ENCODE results near the gene SLC41A3.
"Not testable (repeated sequence)": the region's sequence is repeated elsewhere in the genome, so short reads cannot be mapped to it uniquely, and the experiment has no call there.

Gene SLC41A3

DNA sequence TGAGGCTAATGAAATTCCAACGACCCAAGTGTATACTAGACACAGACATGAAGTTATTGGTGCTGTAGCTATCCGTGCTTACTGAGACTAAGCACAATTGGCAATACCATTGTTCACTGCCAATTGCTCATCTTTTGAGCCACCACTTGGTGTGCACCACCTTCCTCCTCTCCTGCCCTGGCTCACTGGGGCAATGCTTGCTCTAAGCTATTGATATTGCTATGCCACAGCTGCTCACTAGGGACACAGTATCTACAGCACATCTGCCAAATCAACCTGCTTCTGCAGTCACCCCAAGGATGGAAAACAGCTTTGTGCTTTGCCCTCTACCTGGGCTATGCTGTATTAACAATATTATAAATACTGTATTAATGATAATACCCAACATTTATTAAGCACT, 99.0 kb downstream of the SLC41A3 start:
- DNase-seq = not testable (repeated sequence)

DNA sequence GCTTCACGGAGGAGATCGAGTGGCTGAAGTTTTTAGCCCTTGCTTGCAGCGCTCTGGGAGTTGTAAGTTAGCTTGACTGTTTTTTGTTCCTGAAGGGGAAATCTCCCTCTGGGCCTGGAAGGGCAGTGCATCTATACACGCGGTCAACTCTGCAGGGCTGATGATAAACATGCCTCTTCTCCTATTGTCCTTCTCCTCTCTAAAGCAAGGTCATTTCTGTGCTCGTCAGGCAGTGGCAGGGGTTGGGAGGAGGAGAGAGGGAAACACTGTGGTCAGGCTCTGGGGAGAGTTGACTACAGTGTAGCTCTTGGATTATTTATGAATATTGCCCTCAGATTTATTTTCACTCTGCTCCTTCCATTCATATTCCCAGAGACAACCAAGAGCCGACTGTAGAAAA, 106.8 kb downstream of the SLC41A3 start:
- DNase-seq = not testable (repeated sequence)

DNA sequence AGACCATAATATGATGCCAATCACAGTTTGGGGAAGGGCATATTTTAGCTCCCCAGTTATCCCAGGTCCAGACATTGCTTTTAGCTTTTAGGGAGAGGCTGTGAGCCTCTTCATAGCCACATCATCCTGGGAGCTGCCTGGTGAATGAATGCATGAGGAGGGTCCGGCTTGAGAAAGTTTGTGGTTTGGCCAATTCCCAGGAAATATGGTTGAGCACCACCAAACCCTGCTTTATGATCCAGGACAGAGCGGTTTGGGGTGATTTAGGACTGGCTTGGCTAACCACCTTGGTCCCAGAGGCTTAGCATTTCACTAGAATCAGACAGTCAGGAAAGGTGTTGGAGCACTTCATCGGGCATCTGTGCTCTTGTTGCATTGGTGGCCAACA, 107.9 kb downstream of the SLC41A3 start:
- DNase-seq = not testable (repeated sequence)

DNA sequence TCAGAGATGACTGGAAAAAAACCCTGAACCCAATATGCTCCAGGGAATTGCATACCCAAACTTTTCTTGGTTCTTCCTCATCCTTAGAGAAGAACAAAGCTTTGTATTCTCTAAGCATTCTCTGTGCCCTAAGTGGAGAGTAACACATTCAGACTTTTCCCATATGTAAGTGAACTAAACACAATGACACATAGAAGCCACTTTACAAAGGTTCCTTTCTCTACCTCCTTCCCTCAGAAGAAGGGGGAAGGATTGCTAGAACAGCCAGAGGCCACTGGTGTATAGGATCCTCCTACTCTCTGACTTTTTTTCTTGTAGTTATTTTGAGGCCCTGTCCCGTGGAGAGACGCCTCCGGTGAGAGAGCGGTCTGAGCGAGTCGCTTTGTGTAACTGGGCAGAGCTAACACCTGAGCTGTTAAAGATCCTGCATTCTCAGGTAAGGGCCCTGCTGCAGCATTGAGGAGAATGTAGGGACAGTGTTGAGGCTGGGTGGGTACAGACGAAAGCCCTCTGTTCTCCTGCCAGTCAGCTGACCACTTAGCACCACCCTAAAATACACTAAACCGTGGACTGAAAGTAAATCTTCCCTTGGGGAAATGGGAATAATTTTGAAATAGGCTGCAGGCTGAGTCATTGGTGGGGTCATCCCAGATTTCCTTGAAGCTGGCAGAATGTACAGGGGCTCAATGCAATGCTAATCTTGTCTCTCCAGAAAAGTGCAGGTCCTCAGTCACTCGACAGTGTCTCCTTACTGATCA, 108.5 kb downstream of the SLC41A3 start:
- DNase-seq = not testable (repeated sequence)

DNA sequence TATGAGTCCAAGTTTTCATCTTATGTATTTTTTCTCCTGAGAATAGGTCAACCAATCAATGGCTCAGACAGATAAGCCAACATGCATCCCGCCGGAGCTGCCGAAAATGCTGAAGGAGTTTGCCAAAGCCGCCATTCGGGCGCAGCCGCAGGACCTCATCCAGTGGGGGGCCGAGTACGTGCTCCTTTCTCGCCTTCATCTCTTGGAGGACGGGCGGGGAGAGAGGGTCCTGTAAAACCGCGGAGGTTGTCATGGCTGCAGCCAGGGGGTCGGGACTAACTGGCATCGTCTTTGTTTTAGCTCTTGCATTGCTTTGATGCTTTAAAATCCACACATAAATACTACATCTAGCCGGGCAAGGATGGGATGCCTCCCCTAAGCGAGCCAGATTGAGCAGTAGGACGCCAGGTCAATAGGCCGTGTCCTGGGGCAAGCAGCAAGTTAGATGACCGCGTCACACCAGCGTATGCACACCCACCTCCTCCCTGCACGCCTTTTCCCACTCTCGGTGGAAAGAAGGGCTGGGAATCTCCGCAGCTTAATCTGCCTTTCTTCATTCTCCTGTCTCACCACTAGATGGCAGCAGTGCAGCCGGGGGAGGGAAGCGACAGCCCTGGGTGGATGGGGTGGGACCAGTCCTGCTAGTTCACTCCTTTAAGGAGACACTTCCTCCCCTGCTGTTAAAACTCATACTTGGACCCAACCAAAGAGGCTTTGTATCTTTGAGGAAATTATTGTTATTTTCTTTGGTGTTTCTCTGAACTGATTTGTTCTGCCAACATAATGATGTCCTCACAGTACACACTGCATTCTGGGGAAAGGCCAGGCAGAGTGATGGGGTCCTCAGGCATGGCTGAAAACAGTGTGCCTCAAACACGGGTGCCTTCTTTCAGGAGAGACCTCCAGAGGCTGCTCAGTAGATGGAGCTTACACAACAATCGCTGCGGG, 111.7 kb downstream of the SLC41A3 start:
- peak; percentile 55 for DNase-seq

DNA sequence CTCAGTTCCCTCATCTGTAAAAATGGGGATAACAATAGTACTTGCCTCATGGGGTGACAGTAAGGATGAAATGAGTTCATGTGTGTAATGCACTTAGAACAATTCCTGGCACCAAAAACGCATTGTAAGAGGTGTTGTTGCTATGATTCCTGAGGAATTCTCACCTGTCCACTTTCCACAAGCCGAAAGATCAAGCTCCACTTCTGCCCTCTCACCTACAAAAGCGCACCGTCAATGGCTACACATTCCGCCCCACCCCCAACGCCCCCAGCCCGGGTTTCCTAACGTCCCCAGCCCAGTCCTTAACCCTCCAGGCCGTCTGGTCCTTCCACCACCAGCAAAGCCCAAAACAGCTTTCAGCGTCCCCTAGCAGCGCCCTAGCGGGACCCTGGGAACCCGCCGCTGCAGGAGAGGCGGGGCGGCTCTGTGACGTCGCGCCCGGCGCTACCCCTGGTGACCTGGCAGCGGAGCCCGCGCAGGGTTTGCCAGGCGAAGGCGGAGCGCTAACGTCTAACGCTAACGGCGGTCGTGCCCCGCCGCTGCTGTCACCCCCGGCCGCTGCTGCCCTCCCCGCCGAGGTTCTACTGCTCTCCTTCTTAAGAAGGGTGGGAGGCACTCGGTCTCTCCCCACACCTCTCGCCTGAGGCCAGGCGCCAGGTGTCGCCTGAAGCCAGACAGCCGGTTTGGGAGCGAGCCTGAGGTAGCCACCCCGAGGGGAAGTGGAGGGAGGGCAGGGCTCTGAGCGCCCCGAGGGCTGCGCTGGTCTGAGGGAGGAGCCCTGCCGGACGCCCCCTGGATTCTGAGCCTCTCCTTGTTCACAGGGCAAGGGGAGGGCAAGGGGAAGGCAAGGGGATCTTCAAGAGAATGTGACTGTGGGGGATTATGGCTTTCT, 115.0 kb downstream of the SLC41A3 start, which contains the start of gene ROPN1B:
ROPN1B (plus strand) TSS at position 478 of the 892 bp plus-strand sequence. CDS start 2,877 bp downstream, outside the sequence.
- not testable (repeated sequence) for DNase-seq

DNA sequence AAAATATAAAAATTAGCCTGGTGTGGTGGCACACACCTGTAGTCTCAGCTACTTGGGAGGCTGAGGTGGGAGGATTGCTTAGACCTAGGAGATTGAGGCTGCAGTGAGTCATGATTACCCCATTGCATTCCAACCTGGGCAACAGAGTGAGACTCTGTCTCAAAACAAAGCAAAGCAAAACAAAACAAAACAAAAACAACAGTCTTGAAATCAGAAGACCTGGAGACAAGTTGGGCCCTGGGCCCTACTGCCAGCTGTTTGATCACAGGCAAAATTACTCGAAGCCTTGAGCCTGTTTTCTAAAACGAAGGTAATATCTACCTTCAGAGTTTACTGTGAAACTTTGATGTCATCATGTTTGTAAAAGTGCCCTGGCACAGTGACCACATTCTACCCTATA, 115.8 kb downstream of the SLC41A3 start:
- not testable (repeated sequence) for DNase-seq

DNA sequence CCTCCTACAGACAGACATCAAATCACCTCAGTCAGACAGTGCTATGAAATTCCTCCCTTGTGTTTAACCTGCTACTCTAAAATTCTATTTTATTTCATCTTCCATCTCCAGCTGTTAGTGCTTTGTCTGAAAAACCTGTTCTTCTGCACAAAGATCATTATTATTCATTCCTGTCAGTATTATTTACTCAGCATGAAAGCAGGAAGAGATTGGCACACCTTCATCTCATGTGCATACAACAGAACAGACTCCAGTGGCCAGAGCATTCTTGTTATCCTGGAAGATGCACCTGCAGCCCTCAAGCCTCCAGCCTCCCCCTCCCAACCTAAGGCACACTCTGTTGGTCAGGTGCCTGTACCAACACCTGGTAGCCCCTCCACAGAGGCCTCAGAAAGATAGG, 116.8 kb downstream of the SLC41A3 start:
- peak; percentile 36 for DNase-seq

DNA sequence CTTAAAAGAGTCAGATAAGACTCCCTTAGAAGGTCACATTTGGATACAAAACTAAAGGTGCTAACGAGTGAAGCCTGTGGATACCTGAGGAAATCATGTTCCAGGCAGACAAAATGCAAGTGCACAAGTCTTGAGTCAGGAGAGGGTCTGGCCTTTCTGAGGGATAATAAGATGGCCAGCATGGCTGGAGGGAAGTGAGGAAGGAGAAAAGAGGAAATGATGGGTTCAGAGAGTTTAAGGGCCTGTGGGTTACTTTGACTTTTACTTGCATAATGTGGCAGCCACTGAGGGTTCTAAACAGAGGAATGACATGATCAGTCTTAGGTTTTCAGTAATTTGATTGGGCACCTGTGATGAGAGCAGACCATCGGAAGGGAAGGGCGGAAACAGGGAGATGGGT, 118.4 kb downstream of the SLC41A3 start:
- DNase-seq = no peak

DNA sequence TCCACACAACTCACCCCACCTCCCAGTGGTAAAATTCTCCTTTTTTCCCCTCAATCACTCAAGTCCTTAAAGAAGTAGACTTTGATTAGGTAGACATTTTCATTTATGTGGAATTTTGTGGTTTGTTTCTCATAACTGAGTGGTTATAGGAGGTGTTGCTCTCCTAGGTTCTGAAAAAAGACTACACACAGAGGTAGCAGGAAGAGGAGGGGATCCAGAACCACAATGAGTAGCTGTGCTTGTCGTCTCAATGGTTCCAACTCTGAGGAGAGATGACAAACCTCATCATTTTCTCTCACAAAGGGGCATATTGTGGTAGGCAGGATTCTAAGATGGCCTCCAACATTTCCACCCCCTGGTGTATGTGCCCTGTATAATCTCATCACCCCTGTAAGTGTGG, 120.1 kb downstream of the SLC41A3 start:
- DNase-seq = not testable (repeated sequence)

DNA sequence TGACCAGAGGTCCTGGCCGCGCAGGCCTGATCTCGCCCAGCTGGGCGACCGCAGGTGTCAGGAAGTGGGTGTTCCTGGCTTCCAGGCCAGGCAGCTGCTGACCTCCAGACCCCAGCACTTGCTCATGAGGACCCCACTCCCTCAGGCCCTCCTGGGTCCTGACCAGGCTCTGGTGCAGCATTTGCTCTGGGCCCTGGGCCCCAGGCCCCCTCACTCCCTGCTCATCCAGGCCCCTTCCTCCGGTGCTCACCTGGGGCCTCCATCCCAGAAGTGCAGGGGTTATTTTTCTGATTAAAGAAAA, 122.7 kb downstream of the SLC41A3 start:
- DNase-seq = no peak

DNA sequence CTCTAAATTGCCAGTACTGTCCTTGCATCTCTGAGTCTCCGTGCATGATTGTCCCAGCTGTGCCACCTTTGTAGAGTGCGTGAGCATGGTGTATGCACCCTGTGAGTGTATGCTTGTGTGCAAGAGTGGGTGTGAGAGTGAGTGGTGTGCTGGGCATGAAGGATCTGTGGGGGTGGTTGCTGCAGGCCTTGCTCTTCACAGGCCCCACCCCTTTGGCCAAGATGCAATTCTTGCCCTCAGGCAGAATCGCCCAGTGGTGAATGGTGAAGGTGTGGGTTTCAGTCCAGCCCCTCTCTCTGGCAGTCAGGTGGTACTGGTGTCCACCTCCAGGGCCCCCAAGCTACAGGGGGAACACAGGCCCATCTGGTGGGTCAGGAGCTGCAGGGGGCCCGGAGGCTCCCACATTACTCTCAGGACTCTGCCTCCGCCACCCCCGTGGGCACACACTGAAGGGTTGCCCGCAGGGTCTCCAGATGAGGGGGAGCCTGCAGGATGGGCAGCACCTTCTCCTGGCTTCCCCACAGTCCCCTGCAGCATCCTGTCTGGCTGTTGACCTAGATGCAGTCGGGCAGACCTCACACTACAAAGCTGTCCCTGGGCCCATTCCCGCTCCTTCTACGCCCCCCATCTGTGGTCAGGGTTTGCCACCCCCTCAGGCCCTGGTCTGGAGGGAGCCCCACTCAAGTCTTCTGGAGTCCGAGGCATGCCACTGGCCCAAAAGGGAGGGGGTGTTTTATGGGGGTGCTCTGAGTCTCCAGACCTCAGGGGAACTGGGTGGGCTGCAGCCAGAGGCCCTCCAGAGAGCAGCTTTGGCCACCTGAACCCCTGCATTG, 123.3 kb downstream of the SLC41A3 start:
- no peak for DNase-seq

DNA sequence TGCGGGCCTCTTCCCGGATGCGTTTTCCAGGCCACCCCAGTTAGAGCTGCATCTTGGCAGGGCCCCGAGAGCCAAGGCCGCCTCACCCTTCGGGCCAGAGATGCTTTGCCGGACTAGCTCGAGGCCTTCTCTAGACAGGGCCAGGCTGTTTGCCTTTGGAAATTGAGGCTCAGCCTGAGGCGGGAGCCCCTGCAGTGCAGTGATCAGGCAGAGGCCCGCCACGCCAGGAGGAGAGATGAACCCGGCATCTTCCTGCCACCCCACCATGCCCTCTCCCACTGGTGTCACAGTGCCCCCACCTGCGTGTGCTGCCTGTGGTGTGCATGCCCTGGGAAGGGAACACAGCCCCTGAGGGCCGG, 123.9 kb downstream of the SLC41A3 start:
- no peak for DNase-seq

DNA sequence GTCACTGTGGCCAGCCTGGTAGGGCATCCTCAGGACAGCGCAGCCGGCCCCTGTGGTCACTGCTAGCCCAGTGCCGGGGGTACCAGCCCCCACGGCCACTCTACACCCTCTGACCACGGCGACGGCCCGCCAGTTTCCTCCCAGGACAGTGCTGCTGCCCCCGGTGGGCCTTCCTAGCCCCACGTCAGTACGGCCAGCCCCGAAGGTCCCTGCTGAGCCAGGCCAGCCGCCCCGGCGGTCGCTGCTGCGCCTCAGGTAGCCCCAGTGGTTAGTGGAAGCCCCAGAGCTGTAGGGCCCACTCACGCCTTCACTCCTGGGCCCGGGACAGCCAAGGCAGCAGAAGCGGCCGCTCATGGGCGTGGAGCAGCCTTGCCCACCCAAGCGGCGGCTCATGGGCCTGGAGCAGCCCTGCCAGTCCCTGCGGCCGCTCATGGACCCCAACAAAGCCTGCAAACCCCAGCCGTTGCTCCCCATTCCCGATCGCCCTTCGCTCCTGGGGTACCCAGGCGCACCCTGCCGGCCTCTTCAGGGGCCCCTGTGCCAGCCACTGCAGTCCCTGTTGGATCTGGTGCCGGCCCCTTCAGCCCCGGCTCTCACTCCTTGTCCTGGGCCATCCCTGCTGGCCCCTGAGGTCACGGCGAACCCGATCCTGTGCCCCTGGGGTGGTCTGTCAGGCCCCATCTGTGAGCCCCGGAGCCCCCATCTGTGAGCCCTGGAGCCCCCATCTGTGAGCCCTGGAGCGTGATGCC, 124.4 kb downstream of the SLC41A3 start:
- no peak for DNase-seq

DNA sequence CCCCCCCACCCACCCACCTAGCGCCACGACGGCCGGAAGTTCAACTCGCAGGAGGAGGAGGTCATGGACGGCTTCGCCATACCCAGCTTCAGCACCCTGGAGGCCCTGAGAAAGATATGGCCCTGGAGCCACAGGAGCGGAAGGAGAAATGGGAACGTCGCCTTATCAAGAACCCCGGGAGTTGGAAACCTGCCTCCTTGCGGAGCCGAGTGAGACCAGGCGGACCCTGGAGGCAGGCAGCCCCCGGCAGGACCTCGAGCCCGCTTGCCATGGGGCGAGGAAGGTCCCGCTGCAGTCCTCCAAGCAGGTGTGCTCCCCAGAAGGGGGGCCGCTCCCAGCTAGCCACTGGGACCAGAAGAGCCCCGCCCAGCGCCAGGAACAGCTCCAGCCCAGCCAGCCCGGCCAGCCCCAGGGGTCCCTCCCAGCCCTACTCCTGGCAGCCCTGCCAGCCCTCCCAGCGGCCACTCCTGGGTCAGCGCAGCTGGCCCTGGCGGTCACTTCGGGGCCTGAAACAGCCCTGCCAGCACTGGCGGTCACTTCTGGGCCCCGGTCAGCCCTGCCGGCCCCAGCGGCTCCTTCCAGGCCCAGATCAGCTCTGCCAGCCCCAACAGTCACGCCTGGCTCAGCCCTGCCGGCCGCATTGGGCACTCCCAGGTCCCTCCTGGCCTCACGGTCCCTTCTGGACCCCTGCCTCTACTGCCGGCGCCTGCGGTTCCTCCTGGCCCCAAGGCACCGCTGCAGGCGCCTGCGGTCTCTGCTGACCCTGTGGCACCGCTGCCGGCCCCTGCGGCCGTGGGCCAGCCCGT, 125.2 kb downstream of the SLC41A3 start:
- no peak for DNase-seq

DNA sequence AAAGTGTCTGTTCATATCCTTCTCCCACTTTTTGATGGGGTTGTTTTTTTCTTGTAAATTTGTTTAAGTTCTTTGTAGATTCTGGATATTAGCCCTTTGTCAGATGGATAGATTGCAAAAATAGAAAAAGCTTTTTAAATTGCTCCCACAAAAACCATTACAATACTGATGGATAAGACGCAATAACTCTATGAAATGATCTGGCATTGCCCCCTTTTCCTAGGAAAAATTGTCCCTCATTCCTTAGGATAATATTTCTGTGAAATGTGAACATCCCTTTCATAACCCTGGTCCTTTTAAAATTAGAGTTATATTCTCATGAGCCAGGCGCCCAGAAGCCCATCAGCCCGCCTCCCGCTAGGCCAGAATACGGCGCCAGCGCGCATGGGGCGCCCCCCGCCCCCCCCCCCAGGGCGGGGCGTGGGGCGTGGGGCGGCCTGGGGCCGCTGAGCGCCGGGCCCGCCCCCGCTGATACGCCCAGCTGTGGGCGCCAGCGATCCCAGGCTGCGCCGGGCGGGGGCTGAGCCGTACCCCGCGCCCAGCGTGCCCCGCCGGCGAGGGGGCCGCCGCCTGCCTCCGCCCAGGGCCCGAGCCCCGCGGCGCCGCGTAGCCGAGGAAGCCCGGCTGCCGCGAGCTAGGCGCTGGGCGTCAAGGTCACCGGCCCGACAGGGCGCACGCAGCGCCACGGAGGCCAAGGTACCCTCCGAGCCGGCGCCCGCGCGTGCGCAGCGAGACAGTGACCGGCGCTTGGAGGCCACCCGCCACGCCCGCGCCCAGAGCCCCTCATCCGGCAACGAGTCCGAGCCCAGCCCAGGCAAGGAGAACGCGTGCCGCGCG, 126.0 kb downstream of the SLC41A3 start:
- no peak for DNase-seq

DNA sequence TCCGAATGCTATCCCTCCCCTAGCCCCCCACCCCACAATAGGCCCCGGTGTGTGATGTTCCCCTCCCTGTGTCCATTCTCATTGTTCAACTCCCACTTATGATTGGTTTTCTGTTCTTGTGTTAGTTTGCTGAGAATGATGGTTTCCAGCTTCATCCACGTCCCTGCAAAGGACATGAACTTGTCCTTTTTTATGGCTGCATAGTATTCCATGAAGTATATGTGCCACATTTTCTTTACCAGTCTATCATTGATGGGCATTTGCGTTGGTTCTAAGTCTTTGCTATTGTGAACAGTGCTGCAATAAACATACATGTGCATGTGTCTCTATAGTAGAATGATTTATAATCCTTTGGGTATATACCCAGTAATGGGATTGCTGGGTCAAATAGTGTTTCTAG, 126.9 kb downstream of the SLC41A3 start:
- DNase-seq = not testable (repeated sequence)

Measured in DMS79 treated with DMSO at 0.1 percent for 48 hours (cell line).